ENCODE results near the gene ASB11. TPM values are rescaled to one million over a fixed set of nuclear protein-coding genes. Genes with fewer than 3 reads are reported as not detected.

Gene ASB11
- total and polyA plus RNA-seq, 3 donors from 2014 or later = not detected

DNA sequence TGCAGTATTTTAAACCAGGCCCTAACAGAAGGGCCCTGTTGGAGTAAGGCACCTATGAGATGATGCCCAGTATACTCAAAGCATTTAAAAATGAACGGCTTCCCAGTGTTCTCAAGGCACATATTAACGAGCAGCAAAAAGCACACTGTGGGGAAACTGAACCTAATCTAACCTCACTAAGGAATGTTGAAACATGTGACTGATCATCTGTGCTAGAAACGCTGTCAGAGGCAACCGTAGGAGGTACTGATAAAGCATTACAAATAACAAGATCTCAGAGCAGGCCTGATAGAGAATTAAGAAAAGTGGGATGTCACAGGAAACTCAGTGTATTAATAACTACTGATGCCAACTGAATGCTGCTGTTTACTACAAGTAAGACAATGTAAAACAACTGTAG lies 69.5 kb downstream of the ASB11 start:
- no peak for TF ChIP-seq POLR2A (IDR thresholded peaks at IDR 0.05)
- TF ChIP-seq, protein P1, sequence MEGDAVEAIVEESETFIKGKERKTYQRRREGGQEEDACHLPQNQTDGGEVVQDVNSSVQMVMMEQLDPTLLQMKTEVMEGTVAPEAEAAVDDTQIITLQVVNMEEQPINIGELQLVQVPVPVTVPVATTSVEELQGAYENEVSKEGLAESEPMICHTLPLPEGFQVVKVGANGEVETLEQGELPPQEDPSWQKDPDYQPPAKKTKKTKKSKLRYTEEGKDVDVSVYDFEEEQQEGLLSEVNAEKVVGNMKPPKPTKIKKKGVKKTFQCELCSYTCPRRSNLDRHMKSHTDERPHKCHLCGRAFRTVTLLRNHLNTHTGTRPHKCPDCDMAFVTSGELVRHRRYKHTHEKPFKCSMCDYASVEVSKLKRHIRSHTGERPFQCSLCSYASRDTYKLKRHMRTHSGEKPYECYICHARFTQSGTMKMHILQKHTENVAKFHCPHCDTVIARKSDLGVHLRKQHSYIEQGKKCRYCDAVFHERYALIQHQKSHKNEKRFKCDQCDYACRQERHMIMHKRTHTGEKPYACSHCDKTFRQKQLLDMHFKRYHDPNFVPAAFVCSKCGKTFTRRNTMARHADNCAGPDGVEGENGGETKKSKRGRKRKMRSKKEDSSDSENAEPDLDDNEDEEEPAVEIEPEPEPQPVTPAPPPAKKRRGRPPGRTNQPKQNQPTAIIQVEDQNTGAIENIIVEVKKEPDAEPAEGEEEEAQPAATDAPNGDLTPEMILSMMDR (IDR thresholded peaks at IDR 0.05) = no peak
- H3K4me3 ChIP-seq = no peak overlapping the region
- no peaks in the 10 kb centered on the region for H3K4me1 ChIP-seq
- no peaks in the 10 kb centered on the region for H3K36me3 ChIP-seq (ENCODE audit: low read depth, missing control alignments)
- WGBS, 2 donors = 43 to 57% methylated on average over 4 of the region's 4 CpGs
- intact Hi-C loops (cut with DNase I; ENCODE audit: low total_unique reads) = no loop called here
- H3K9me3 ChIP-seq = no peaks in the 10 kb centered on the region
- H3K27ac ChIP-seq = no peak overlapping the region
- no peaks in the 10 kb centered on the region for H3K27me3 ChIP-seq
- DNase-seq = no peak

DNA sequence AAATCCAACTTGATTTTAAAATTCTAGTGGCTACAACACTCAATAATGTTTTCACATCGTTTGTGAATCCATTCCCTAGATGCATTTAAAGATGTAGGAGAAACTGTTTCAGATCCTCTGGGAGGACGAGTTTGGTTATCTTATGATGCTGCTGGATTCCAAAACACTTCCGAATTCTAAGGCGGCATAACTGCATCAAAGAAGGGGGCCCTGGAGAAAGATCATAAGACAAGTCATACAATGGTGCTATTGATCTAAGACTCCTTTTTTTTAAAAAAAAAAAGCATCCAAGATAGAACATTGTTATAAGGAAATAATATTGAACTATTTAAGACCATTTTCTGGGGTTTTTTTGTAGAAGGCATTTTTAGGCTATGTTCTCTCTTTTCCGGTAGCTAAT lies 71.0 kb downstream of the ASB11 start:
- H3K4me1 ChIP-seq = no peaks in the 10 kb centered on the region
- intact Hi-C loops (cut with DNase I; ENCODE audit: low total_unique reads) = no loop called here
- WGBS, 2 donors = 61 to 80% methylated on average over 5 of the region's 5 CpGs
- DNase-seq = no peak
- H3K27ac ChIP-seq = no peak overlapping the region
- no peaks in the 10 kb centered on the region for H3K36me3 ChIP-seq (ENCODE audit: low read depth, missing control alignments)
- no peaks in the 10 kb centered on the region for H3K27me3 ChIP-seq
- TF ChIP-seq, protein P1 (IDR thresholded peaks at IDR 0.05) = no peak
- TF ChIP-seq POLR2A (IDR thresholded peaks at IDR 0.05) = no peak
- H3K9me3 ChIP-seq = no peaks in the 10 kb centered on the region
- no peak overlapping the region for H3K4me3 ChIP-seq

DNA sequence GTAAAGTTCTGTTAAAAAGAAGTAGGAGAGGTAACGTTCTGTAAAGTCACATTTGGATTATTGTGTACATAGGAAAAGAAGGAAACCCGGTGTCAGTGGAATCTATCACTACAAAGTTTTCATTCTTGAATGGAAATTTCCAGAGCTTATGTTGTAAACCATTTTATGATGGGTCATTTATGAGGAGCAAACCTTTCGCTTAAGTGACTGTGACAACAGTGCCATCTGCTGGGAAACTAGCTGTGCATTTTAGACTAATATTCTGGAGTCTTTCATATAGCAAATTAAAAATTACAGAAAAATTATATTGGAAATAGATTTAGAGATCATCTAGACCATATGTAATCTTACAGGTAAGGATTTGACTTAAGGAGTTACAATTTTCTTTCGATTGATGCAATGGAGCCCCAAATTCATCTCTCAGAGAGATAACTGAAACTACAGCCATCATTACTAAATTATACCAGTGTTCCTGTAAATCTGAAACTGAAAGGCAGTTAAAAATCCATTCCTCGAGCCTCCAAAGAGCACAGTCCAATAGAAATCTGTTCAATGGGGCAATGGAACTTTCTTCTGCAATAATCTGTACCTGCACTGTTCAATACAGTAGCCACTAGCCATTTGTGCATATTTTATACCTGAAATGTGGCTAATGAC lies 72.4 kb downstream of the ASB11 start:
- 37 to 42% methylated on average over 5 of the region's 5 CpGs for WGBS, 2 donors
- no peak for TF ChIP-seq POLR2A (IDR thresholded peaks at IDR 0.05)
- TF ChIP-seq, protein P1 (IDR thresholded peaks at IDR 0.05) = peak in 2 of 3 experiments; percentile 26 to 28
- no peaks in the 10 kb centered on the region for H3K4me1 ChIP-seq
- no peaks in the 10 kb centered on the region for H3K36me3 ChIP-seq (ENCODE audit: low read depth, missing control alignments)
- H3K9me3 ChIP-seq = no peaks in the 10 kb centered on the region
- no peaks in the 10 kb centered on the region for H3K27me3 ChIP-seq
- DNase-seq = peak; percentile 37
- H3K4me3 ChIP-seq = no peak overlapping the region
- intact Hi-C loops (cut with DNase I; ENCODE audit: low total_unique reads) = no loop called here
- no peak overlapping the region for H3K27ac ChIP-seq

DNA sequence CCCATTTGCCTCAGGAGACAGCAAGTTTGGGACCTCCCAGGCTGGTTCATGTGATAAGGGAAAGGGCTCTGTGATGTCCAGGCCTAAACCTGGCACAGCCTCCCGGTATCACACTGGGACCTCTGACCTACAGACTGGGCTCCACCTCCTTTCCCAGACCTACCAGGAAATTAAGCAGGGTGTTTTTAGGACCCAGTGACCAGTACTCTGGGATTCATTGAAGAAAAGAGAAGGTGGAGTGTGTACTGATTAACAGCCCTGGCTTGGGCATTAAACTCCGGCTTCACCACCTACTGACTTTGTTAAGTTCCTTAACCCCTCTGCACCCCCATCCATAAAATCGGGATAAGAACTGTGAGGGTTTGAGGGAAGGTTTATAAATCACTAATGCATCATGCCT lies 74.1 kb downstream of the ASB11 start:
- Histone ChIP-seq H3K4me1 (no peaks in the 10 kb centered on the region), H3K4me3 (no peak overlapping the region), H3K27ac (no peak overlapping the region), H3K36me3 (ENCODE audit: low read depth, missing control alignments) (no peaks in the 10 kb centered on the region), H3K27me3 (no peaks in the 10 kb centered on the region), H3K9me3 (no peaks in the 10 kb centered on the region)
- no peak for DNase-seq
- intact Hi-C loops (cut with DNase I; ENCODE audit: low total_unique reads) = no loop called here
- 47 to 58% methylated on average over 2 to 3 of the region's 3 CpGs for WGBS, 2 donors
- TF ChIP-seq, protein P1 (IDR thresholded peaks at IDR 0.05) = no peak
- TF ChIP-seq POLR2A (IDR thresholded peaks at IDR 0.05) = no peak

DNA sequence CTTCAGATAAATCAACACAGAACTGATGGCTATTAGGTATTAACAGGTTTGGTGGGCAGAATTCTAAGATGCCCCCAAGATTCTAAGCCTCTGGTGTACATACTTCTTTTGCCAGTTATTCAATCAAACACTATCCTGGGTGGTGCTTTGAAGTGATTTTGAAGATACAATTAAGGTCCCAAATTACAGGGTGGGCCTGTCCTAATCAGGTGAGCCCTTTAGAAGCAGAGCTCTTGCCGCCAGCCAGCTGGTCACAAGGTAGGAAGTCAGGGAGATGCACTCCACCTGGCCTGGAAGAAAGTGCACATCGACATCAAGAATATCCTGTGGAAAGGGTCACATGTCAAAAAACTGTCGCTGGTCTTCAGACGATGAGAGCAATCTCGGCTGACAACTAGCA lies 75.0 kb downstream of the ASB11 start:
- intact Hi-C loops (cut with DNase I; ENCODE audit: low total_unique reads) = no loop called here
- 91 to 95% methylated on average over 5 of the region's 5 CpGs for WGBS, 2 donors
- no peak for DNase-seq
- Histone ChIP-seq H3K4me1 (no peaks in the 10 kb centered on the region), H3K27me3 (no peaks in the 10 kb centered on the region), H3K4me3 (no peak overlapping the region), H3K27ac (no peak overlapping the region), H3K36me3 (ENCODE audit: low read depth, missing control alignments) (no peaks in the 10 kb centered on the region), H3K9me3 (no peaks in the 10 kb centered on the region)
- TF ChIP-seq POLR2A (IDR thresholded peaks at IDR 0.05) = no peak
- TF ChIP-seq, protein P1 (IDR thresholded peaks at IDR 0.05) = no peak
